Osteocyte (in vitro differentiated cells): ENCODE measurements around the gene TNK2. TPM values are rescaled to one million over a fixed set of nuclear protein-coding genes. Genes with fewer than 3 reads are reported as not detected.

Experiments
- DNase-seq: peaks from one replicate; pipeline ENCODE4 v3.0.0; 2021; ENCODE audit warnings: mixed read lengths; ENCODE audit not compliant: unreplicated experiment; ENCODE audit errors: extremely low spot score
- H3K27ac Mint-ChIP-seq: one replicate; pipeline ENCODE4 v1.8.0; 2021; ENCODE audit warnings: mild to moderate bottlenecking, mixed read lengths; ENCODE audit not compliant: unreplicated experiment
- H3K27me3 Mint-ChIP-seq: one replicate; pipeline ENCODE4 v1.8.0; 2021; ENCODE audit warnings: mixed read lengths; ENCODE audit not compliant: unreplicated experiment
- H3K36me3 Mint-ChIP-seq: one replicate; pipeline ENCODE4 v1.8.0; 2021; ENCODE audit warnings: mixed read lengths; ENCODE audit not compliant: unreplicated experiment
- H3K4me1 Mint-ChIP-seq: one replicate; pipeline ENCODE4 v1.8.0; 2021; ENCODE audit warnings: mixed read lengths; ENCODE audit not compliant: unreplicated experiment
- H3K4me3 Mint-ChIP-seq: one replicate; pipeline ENCODE4 v1.8.0; 2021; ENCODE audit warnings: mild to moderate bottlenecking, moderate library complexity, mixed read lengths; ENCODE audit not compliant: unreplicated experiment
- H3K9me3 Mint-ChIP-seq: one replicate; pipeline ENCODE4 v1.8.0; 2021; ENCODE audit warnings: mixed read lengths; ENCODE audit not compliant: unreplicated experiment
- CTCF ChIP-seq: fragments of 200-600 bp; sonication (generic); IDR thresholded peaks from 2 replicates; pipeline ENCODE4 v1.5.0; 2021; ENCODE audit warnings: antibody characterized with exemption, mild to moderate bottlenecking, moderate library complexity
- total RNA-seq: library from RNA; stranded (reverse); gene quantifications from 2 replicates; pipeline ENCODE4 v1.2.1, GENCODE V29; 2021

The TNK2 gene
- total RNA-seq, 1 donor from 2014 or later, result 54.2 TPM

DNA sequence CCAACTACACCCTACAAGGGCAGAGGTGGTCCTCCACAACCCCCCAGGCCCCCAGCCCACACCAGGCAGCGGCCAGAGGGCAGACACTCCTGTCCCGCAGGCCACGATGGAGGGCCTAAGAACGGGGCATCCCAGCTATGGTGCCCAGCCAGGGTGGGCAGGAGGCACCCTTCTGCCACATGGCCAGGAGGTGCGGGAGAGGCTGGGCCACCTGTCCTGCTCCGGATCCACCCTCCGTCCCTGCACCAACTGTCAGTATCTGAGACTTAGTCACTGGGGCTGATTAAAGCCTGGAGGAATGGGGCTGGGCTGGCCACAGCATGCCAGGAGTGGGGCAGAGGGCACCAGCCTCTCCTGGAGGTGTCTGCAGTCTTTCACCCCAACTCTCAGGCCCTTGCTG is 37.9 kb downstream of the TNK2 start:
- no peak for DNase-seq
- H3K4me3 Mint-ChIP-seq, result no peak overlapping the region

DNA sequence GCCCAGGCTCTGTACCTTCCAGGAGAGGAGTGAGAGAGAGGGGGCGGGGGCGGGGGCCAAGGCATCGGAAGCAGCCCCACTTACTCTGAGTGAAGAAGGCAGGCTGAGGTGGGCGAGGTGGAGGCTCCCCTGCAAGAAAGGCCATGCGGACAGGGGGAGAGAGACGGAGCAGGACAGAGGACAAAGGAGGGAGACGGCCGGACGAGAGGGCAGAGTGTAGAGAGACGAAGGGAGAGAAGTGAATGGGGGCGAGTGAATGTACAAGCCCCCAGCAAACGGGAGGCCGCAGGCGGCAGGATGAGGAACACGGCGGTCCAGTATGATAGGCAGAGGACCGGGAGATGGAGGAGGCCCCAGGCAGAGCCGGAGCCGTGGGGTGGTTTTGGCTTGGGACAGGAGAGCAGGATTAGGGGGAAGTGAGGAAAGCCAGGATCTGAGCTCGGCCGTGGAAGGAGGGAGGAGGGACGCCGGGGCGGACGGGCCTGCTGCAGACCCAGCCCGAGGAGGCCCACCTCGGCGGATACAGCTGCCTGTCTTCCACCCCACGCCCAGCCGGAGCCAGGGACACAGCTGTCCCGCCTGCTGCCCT is 38.8 kb downstream of the TNK2 start:
- H3K36me3 Mint-ChIP-seq, result peaks cover 8% of the 10 kb centered on the region
- TF ChIP-seq CTCF, result no peak
- H3K9me3 Mint-ChIP-seq, result no peaks in the 10 kb centered on the region
- H3K4me1 Mint-ChIP-seq, result no peaks in the 10 kb centered on the region
- no peak overlapping the region for H3K27ac Mint-ChIP-seq
- DNase-seq, result no peak
- H3K27me3 Mint-ChIP-seq, result no peaks in the 10 kb centered on the region
- H3K4me3 Mint-ChIP-seq, result no peak overlapping the region

More for the DNA sequence above, 37.9 kb downstream of the TNK2 start:
- Mint-ChIP-seq H3K4me1 (no peaks in the 10 kb centered on the region), H3K36me3 (peaks cover 6% of the 10 kb centered on the region), H3K27ac (no peak overlapping the region), H3K9me3 (no peaks in the 10 kb centered on the region), H3K27me3 (no peaks in the 10 kb centered on the region)
- TF ChIP-seq CTCF, result no peak

- peaks cover 8% of the 10 kb centered on the region for H3K36me3 Mint-ChIP-seq
- no peaks in the 10 kb centered on the region for H3K9me3 Mint-ChIP-seq
- DNase-seq, result no peak
- no peak overlapping the region for H3K4me3 Mint-ChIP-seq
- no peak for TF ChIP-seq CTCF
- no peaks in the 10 kb centered on the region for H3K27me3 Mint-ChIP-seq
- no peak overlapping the region for H3K27ac Mint-ChIP-seq
- H3K4me1 Mint-ChIP-seq, result no peaks in the 10 kb centered on the region
Observed at GRCh38 chr3:195868866-195869412, 39.4 kb downstream of the TNK2 start.

DNA sequence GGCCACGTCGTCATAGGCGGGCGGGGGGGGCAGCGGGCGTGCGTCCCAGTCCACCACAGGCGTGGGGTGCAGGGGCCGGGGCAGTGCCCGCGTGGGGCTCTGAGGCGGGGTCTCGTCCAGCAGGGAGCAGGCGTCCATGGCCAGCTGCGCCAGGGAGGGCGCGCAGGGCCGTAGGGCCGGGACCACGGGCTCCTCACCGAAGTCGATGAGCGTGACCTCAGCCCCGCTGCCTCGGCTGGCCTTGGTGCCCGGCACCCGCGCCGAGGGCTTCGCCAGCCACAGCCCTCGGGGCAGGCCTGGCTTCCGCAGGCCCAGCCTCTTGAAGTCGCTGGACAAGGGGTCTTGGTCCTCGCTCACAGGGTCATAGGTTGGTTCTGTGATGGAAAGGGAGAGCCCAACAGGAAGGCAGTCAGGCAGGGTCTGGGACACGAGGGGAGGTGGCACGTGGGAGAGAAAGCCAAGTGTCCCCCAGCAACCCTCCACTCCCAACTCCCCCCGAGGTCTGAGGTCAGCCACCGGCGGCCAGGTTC is 40.0 kb downstream of the TNK2 start:
- Mint-ChIP-seq H3K9me3 (no peaks in the 10 kb centered on the region), H3K36me3 (peaks cover 8% of the 10 kb centered on the region), H3K27me3 (no peaks in the 10 kb centered on the region), H3K4me3 (no peak overlapping the region), H3K27ac (no peak overlapping the region), H3K4me1 (peaks cover under 1% of the 10 kb centered on the region)
- no peak for DNase-seq
- TF ChIP-seq CTCF, result no peak

- no peaks in the 10 kb centered on the region for H3K27me3 Mint-ChIP-seq
- peaks cover 6% of the 10 kb centered on the region for H3K4me1 Mint-ChIP-seq
- H3K36me3 Mint-ChIP-seq, result peaks cover 8% of the 10 kb centered on the region
- no peak for TF ChIP-seq CTCF
- DNase-seq, result no peak
- H3K9me3 Mint-ChIP-seq, result no peaks in the 10 kb centered on the region
- H3K4me3 Mint-ChIP-seq, result no peak overlapping the region
- no peak overlapping the region for H3K27ac Mint-ChIP-seq
Observed at GRCh38 chr3:195867631-195868335, 40.6 kb downstream of the TNK2 start.
